GM04503 (cell line): Measurements from ENCODE around the gene SIPA1L3.
"Not testable (repeated sequence)": the region's sequence is repeated elsewhere in the genome, so short reads cannot be mapped to it uniquely, and the experiment has no call there.

Experiments
- DNase-seq: peaks from one replicate; pipeline ENCODE4 v3.0.0-alpha.2; 2012; ENCODE audit warnings: low read depth

SIPA1L3 gene

GRCh38 chr19:38213469-38213868, 306.5 kb downstream of the SIPA1L3 start:
- DNase-seq, result no peak

DNA sequence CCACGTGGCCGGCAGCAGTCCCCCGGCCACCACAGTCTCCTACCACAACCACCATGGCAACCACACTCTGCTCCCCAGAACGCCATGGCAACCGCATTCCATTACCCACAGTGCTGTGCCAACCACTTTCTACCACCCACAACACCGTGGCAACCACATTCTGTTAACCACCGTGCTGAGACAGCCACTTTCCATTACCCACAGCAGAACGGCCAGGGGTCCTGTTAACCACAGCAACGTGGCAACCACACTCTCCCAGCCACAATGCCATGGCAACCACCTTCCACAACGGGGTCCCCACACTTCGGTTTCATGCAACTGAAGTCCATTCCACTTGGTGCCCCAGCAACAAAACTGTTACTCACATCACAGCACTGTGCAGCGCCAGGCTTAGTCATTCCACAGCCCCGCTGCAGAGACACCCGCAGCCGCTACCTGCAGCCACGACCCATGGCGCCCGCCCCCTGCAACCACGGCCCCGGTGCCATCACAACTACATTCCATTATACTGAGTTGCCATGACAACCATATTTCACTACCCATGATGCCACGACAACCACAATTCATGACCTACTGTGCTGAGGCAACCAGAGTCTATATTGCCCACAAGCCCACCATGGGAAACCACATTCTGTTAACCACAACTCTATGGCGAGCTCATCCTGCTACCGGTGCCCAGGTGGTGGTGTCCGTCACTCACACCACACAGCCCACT, 307.1 kb downstream of the SIPA1L3 start:
- DNase-seq, result no peak

GRCh38 chr19:38216785-38217641, 310.0 kb downstream of the SIPA1L3 start:
- no peak for DNase-seq

GRCh38 chr19:38218204-38218603, 311.2 kb downstream of the SIPA1L3 start:
- no peak for DNase-seq

DNA sequence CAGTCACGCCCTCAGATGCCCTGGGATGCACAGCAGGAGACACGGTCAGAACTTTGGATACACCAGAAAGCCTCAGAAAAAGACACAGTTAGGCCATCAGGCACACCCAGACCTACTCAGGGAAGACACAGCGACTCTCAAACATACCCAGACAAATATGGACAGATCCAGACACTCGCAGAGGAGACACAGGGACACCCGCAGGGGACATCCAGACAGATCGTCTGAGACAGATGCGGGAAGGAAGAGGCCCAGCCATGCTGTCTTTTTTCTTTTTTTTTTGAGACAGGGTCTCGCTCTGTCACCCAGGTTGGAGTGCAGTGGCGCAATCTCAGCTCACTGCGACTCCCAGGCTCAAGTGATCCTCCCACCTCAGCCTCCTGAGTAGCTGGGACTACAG, 312.2 kb downstream of the SIPA1L3 start:
- no peak for DNase-seq

GRCh38 chr19:38221421-38221820, 314.4 kb downstream of the SIPA1L3 start:
- no peak for DNase-seq

DNA sequence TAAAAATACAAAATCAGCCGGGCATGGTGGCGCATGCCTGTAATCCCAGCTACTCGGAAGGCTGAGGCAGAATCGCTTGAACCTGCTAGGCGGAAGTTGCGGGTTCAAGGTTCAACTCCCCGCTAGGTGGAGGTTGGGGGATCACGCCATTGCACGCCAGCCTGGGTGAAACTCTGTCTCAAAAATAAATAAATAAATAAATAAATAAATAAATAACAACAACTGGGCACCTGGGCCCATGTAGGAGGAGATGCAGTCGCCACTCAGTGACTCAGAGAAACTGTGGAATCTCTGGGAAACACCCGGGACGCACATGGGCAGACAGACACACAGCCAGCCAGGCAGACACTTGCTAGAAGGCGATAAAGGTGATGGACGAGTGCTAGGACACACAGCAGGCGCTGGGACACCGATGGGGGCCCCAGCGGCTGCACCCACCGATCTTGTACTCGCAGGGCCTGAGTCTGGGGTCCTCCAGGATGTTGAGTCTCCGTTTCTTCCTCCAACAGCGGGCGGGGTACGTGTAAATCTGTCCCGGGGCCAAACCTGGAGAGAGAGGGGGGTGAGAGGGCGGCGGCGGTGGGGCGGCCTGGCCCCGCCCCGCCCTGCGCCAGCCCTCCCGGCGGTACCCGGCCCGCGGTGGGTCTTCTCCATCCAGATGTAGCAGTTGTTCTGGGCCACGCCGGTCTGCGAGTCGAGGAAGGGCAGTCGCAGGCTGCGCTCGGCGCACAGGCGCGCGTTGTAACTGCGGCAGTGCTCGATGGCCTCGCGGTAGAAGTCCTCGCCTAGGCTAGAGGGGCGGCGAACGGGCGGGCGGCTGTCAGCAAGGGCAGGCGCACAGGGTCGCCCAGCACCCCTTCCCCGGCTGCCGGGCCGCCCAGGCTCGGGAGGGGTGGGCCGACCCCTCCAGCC, 315.2 kb downstream of the SIPA1L3 start:
- no peak for DNase-seq

GRCh38 chr19:38223119-38223523, 316.1 kb downstream of the SIPA1L3 start:
- no peak for DNase-seq

DNA sequence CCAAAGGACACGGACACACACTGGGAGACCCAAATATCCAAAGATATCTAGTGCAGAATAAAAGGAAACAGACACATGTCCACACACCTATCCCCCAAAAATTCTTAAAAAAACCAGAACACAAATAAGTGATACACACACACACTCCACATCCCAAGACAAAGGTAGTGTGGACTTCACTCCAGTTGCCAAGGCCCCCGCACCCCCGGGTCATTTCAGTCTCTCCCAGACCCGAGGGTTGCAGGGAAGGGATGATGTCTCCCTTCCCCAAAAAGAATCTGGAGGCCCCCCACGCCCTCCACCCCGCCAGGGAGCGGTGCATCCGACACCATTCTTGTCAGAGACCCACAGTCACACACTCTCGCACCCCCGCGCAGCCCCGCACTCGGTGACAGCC, 316.6 kb downstream of the SIPA1L3 start:
- no peak for DNase-seq

- no peak for DNase-seq
Measured at GRCh38 chr19:38224014-38224862, 317.2 kb downstream of the SIPA1L3 start, which contains the start of gene DPF1. Gene DPF1 (minus strand): TSS chr19:38224222. CDS start chr19:38224142, 80 bp downstream.

GRCh38 chr19:38224863-38225218, 317.8 kb downstream of the SIPA1L3 start:
- DNase-seq, result not testable (repeated sequence)

GRCh38 chr19:38227287-38228004, 320.4 kb downstream of the SIPA1L3 start:
- DNase-seq, result no peak

DNA sequence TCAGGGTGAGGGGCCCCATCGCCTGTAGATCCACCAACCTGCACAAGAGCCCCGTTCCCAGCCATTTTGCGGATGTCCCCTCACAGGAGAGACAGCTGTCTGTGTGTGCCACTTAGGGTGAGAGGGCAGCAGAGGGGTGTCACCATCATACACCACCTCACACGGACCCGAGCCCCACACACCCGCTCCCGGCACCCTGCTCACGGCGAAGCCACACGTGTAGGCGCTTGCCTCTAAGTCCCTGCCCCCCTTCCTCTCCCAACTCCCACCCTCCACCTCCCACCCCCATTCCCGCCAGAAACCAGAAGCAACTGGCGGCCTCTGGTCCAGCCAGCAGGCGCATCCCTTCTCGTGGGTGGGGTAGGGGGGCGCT, 321.0 kb downstream of the SIPA1L3 start:
- DNase-seq, result no peak

DNA sequence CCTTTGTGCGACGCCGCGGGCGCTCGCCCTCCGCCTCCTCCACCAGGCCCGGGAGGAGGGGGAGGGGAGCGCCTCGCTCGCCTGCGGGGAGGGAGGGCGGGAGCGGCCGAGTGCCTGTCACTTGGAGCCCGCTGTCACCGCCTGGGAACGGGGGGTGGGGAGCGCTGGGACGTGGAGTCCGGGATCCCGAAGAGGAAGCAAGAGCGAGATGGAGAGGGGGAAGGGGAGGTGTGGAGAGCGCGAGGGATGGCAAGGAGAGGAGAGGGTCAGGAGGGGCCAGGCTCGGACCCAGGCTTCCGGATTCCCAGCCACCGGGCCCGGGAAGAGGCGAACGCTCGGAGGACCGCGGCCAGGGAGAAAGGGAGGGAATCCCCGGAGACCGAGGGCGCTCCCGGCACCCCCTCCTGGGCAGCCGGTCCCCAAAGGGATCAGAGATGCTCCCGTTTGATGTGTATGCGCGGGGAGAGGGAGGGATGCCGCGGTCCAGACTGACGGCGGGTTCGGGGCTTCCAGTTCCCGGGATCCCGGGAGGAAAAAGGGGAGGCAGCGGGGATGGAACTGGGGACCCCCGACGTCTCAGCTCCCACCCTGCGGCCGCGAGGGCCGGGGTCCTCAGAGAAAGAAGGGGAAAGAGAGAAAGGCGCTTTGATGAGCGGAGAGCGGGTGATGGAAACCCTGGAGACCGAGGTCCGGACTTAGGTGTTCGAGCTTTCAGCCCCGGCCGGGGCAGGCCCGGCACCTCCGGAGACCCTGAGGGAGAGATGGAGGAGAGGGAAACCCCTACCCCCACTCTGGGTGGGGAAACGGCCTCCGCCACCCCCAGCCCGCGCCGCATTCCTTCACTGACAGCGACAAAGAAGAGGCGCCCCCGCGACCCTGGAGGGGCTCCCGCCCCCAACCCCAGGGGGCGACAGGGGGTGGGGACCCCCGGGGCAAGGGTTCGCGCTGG, 321.8 kb downstream of the SIPA1L3 start:
- DNase-seq, result no peak

- no peak for DNase-seq
Measured at GRCh38 chr19:38229585-38230073, 322.6 kb downstream of the SIPA1L3 start.

GRCh38 chr19:38230506-38231133, 323.6 kb downstream of the SIPA1L3 start:
- DNase-seq, result not testable (repeated sequence)

- DNase-seq, result no peak
Measured at GRCh38 chr19:38231918-38232317, 324.9 kb downstream of the SIPA1L3 start.

DNA sequence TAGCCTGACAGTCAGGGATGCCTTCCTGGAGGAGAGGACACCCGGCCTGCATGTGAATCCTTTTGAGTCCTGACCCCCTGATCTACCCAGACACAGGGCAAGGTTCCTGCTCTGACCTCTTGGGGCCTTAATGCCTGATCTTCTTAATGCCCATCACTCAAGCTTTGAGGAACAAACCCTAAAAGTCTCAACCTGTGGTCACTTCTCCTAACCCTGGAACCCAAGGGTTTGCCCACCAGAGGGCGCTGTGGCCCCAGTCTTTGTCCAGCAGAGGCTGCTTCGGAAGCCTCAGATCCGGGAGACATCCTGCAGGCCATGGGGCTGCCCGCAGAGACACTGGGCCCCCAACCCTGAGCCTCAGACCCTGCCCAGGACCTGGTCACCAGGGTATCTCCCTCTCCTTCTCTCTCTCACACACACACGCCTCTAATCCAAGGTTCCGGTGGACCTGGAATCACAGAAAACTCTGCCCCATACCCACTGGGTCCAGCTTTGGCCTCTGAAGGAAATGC, 326.8 kb downstream of the SIPA1L3 start:
- no peak for DNase-seq

DNA sequence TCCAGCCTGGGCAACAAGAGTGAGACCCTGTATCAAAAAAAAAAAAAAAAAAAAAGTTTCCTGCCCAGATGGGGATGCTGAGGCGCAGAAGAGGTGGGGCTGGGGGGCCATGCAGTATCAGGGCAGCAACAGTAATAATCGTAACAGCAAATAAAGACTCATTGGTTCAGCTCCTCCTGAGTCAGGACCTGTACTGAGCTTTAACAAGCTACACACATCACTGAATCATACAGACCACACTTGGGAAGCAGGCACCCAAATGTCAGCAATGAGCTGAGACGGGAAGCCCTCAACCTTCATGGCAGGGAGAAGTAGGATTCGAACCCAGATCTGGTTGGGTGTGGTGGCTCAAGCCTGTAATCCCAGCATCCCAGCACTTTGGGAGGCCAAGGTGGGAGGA, 327.6 kb downstream of the SIPA1L3 start:
- DNase-seq, result no peak
